Measurements from ENCODE around the gene STXBP1. TPM values are rescaled to one million over a fixed set of nuclear protein-coding genes. Genes with fewer than 3 reads are reported as not detected.
A peak's percentile ranks its signal among the peaks of the same experiment; 100 is the strongest.

STXBP1 gene
- total and polyA plus RNA-seq, 2 of the 13 experiments (the other 11 are each of a cell fraction or from before 2014, with no cell fraction given), result 2.9 TPM

- TF ChIP-seq HIC2 (CRISPR knock-in tag; IDR thresholded peaks at IDR 0.05; ENCODE audit: low read depth), result peak; percentile 70
- peak; percentile 34; the same call in 1 of the 2 replicates for TF ChIP-seq HNRNPL (IDR thresholded peaks at IDR 0.05; ENCODE audit: low read depth, low read length)
- no peak for TF ChIP-seq CCDC6 (CRISPR knock-in tag; IDR thresholded peaks at IDR 0.05)
- peak; percentile 17; the same call in 1 of the 2 replicates for TF ChIP-seq CTCF (CRISPR knock-in tag; IDR thresholded peaks at IDR 0.05)
Measured at GRCh38 chr9:127574072-127574993, 37.7 kb upstream of the STXBP1 start (continued).

DNA sequence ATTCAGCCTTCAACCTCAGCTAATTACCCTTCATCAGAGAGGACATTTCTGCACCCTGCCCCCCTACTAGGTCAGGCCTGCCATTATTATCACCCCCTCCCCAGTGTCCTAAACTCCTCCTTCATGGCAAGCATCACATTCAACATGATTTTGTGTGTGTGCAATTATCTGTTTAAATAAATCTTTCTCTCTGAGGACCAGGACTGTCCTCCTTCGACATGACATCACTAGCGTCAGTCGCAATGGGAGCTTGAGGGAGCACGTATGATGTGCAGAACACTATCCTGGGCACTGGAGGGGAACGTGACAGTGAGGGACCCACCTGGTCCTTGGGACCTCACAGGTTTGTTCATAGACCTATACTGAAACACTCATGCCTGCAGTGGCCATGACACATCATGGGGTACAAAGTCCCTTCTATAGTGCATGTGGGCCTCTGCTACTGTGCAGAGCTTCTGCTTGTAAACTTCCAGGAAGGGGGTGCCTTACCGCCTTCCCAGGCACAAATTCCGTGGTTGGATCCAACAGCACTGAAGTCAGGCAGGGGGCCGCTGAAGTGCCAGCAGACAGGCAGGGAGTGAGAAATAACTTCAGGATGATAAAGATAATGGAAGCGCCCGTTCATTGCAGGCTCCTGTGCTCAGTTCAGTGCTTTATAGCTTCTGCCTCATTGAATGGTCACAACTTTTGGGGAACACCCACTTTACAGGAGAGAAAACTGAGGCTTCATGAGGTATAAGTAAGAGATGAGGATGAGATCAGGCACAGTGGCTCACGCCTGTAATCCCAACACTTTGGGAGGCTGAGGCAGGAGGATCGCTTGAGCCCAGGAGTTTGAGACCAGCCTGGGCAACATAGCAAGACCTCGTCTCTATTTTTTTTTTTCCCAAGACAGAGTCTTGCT lies 36.0 kb upstream of the STXBP1 start:
- FAIRE-seq, result peak; percentile 72
- no peaks in the 10 kb centered on the region for H4K20me1 ChIP-seq (ENCODE audit: insufficient read depth, low read length)
- H3K27me3 ChIP-seq (ENCODE audit: control insufficient read depth in 1 of 2, insufficient read depth in 2 of 2, low read length in 2 of 2), result no peaks in the 10 kb centered on the region
- no peak overlapping the region for H2AFZ ChIP-seq (ENCODE audit: low read length)
- no peaks in the 10 kb centered on the region for H3K79me2 ChIP-seq (ENCODE audit: insufficient read depth, low read length)
- peak; percentile 91 for DNase-seq (ENCODE audit: low spot score)
- BruUV-seq (replicated peaks), result no TSS peak
- no peaks in the 10 kb centered on the region for H3K36me3 ChIP-seq (replicated peaks in 1 of 2; ENCODE audit: control insufficient read depth in 1 of 2, insufficient read depth in 2 of 2, low read length in 2 of 2)
- H3K4me1 ChIP-seq (ENCODE audit: insufficient read depth, low read length), result peaks cover 88% of the 10 kb centered on the region
- 0 out of 6 replicates have a peak overlapping the region, but pooled peaks of 1 of the 3 experiments have one; percentile 26 for H3K4me3 ChIP-seq (replicated peaks in 1 of 3; ENCODE audit: insufficient read depth in 1 of 3, low read depth in 2 of 3, low read length in 3 of 3)
- H3K9me3 ChIP-seq (ENCODE audit: low read length), result no peaks in the 10 kb centered on the region
- peak overlapping the region; percentile 67 for H3K27ac ChIP-seq (ENCODE audit: extremely low read length, insufficient read depth, low read length)
- WGBS (ENCODE audit: low lambda C conversion rate), result 29% methylated on average over 10 of the region's 13 CpGs
- peak; percentile 71 for ATAC-seq
- in situ Hi-C loops (cut with HindIII; ENCODE audit: extremely low pct_ligation_motif_present, low pct_unique_long_range_greater_than_20kb), result no loop called here
- intact Hi-C loops (cut with micrococcal nuclease; ENCODE audit: unreplicated experiment), result no loop called here
- ChIA-PET POLR2A (interaction anchor here (1.0 to 2.0 kb wide), 6 partner anchors 8 to 225 kb away, joined by 3 to 11 read pairs (median 6); no protein-coding TSS in a partner anchor), CTCF (ENCODE audit: low intra/inter-chr PET ratio, low total read pairs) (no interaction called here)
- peak overlapping the region; percentile 72 for H3K4me2 ChIP-seq (ENCODE audit: low read depth, low read length)
- peak overlapping the region; percentile 41; the same call in 1 of the 2 replicates for H3K9ac ChIP-seq (ENCODE audit: insufficient read depth, low read depth, low read length)
- TF ChIP-seq FLYWCH1 (CRISPR knock-in tag; IDR thresholded peaks at IDR 0.05) (peak; percentile 31; the same call in 1 of the 2 replicates), ZNF263 (CRISPR knock-in tag; IDR thresholded peaks at IDR 0.05) (peak; percentile 71), SRY (CRISPR knock-in tag; IDR thresholded peaks at IDR 0.05) (0 out of 2 replicates have a peak, but pooled peaks have one; percentile 68), HDAC2 (CRISPR knock-in tag; IDR thresholded peaks at IDR 0.05) (peak; percentile 79), KDM3A (CRISPR knock-in tag; IDR thresholded peaks at IDR 0.05; ENCODE audit: low read depth) (0 out of 2 replicates have a peak, but pooled peaks have one; percentile 20), ZNF292 (CRISPR knock-in tag; IDR thresholded peaks at IDR 0.05; ENCODE audit: borderline replicate concordance, low read depth) (peak; percentile 58; the same call in 1 of the 2 replicates), ZBED4 (CRISPR knock-in tag; IDR thresholded peaks at IDR 0.05; ENCODE audit: borderline replicate concordance) (peak; percentile 61; the same call in 1 of the 2 replicates)

Measured in HepG2 (cell line).